NCI-H2227 (cell line): ENCODE measurements around the gene PRKCI.
"Not testable (repeated sequence)": the region's sequence is repeated elsewhere in the genome, so short reads cannot be mapped to it uniquely, and the experiment has no call there.

Experiments used
- DNase-seq: peaks from one replicate; lab custom pipeline; 2025; ENCODE audit not compliant: unreplicated experiment; lab: John Stamatoyannopoulos, UW

Gene PRKCI

GRCh38 chr3:170278627-170279026 is 56.4 kb downstream of the PRKCI start:
- no peak for DNase-seq

- no peak for DNase-seq
These were observed 68.0 kb downstream of the PRKCI start for GRCh38 chr3:170290194-170290593.

- no peak for DNase-seq
These were observed 73.4 kb downstream of the PRKCI start for GRCh38 chr3:170295586-170295985.

- no peak for DNase-seq
These were observed 74.5 kb downstream of the PRKCI start for GRCh38 chr3:170296703-170297102.

- DNase-seq, result no peak
These were observed 79.2 kb downstream of the PRKCI start for GRCh38 chr3:170301405-170301804.

GRCh38 chr3:170302008-170302407 is 79.8 kb downstream of the PRKCI start:
- DNase-seq, result no peak

GRCh38 chr3:170306015-170306414 is 83.8 kb downstream of the PRKCI start:
- no peak for DNase-seq

- no peak for DNase-seq
These were observed 85.6 kb downstream of the PRKCI start for GRCh38 chr3:170307671-170308405.

GRCh38 chr3:170309046-170309445 is 86.8 kb downstream of the PRKCI start:
- DNase-seq, result no peak

- no peak for DNase-seq
These were observed 95.7 kb downstream of the PRKCI start for GRCh38 chr3:170317954-170318353.

- no peak for DNase-seq
These were observed 98.4 kb downstream of the PRKCI start for GRCh38 chr3:170320461-170321121.

GRCh38 chr3:170321321-170322034 is 99.3 kb downstream of the PRKCI start:
- no peak for DNase-seq

- DNase-seq, result peak; percentile 30
These were observed 100.5 kb downstream of the PRKCI start for GRCh38 chr3:170322566-170323269.

- DNase-seq, result no peak
These were observed 101.1 kb downstream of the PRKCI start for GRCh38 chr3:170323331-170323730.

- no peak for DNase-seq
These were observed 102.7 kb downstream of the PRKCI start for GRCh38 chr3:170324962-170325361.

GRCh38 chr3:170327040-170327808 is 105.0 kb downstream of the PRKCI start:
- DNase-seq, result no peak

GRCh38 chr3:170327868-170328548 is 105.8 kb downstream of the PRKCI start:
- not testable (repeated sequence) for DNase-seq

GRCh38 chr3:170330366-170330765 is 108.1 kb downstream of the PRKCI start:
- DNase-seq, result no peak

GRCh38 chr3:170331143-170331542 is 108.9 kb downstream of the PRKCI start:
- no peak for DNase-seq

GRCh38 chr3:170337420-170337819 is 115.2 kb downstream of the PRKCI start:
- no peak for DNase-seq
